IPS DF 6.9 (cell line): ENCODE data around the gene PRF1.

Experiments used
- DNase-seq: peaks from one replicate; pipeline ENCODE4 v3.0.0-alpha.2; 2013; ENCODE audit warnings: low read depth, low spot score
- H3K27ac ChIP-seq: one replicate; pipeline ENCODE4 v1.5.1; 2013; ENCODE audit warnings: low read length, control low read depth
- H3K27me3 ChIP-seq: 2 replicates; pipeline ENCODE4 v1.6.1; 2013; ENCODE audit warnings: mild to moderate bottlenecking, low read length; ENCODE audit not compliant: control insufficient read depth, insufficient read depth
- H3K36me3 ChIP-seq: 2 replicates; pipeline ENCODE4 v1.6.1; 2013; ENCODE audit warnings: low read length; ENCODE audit not compliant: control insufficient read depth, insufficient read depth
- H3K4me1 ChIP-seq: 2 replicates; pipeline ENCODE4 v1.6.1; 2013; ENCODE audit warnings: low read length; ENCODE audit not compliant: control insufficient read depth, insufficient read depth
- H3K4me3 ChIP-seq: 2 replicates; pipeline ENCODE4 v1.5.1; 2013; ENCODE audit warnings: mild to moderate bottlenecking, low read length
- H3K9me3 ChIP-seq: 2 replicates; pipeline ENCODE4 v1.6.1; 2013; ENCODE audit warnings: low read length, inconsistent platforms; ENCODE audit not compliant: control insufficient read depth, insufficient read depth
- WGBS: extraction: QIAGEN DNeasy Blood & Tissue Kit; methylation state at CpG from one replicate; pipeline ENCODE4 v1.1.7; 2013; ENCODE audit warnings: mixed read lengths, missing lambda C conversion rate; ENCODE audit not compliant: insufficient read length, insufficient coverage; 5-methylcytosine and 5-hydroxymethylcytosine counted together

PRF1 gene

GRCh38 chr10:70550459-70550858 lies 52.1 kb downstream of the PRF1 start:
- DNase-seq, result no peak
- H3K4me1 ChIP-seq, result no peaks in the 10 kb centered on the region
- no CpG with 5 or more reads among the region's 6 CpGs for WGBS

GRCh38 chr10:70549962-70550458 lies 52.5 kb downstream of the PRF1 start:
- Histone ChIP-seq H3K27me3 (no peaks in the 10 kb centered on the region), H3K4me3 (no peak overlapping the region), H3K4me1 (no peaks in the 10 kb centered on the region), H3K9me3 (no peaks in the 10 kb centered on the region), H3K36me3 (no peaks in the 10 kb centered on the region; the same call in 1 of the 2 replicates), H3K27ac (no peak overlapping the region)
- peak; percentile 57 for DNase-seq
- no CpG with 5 or more reads among the region's 3 CpGs for WGBS

More at GRCh38 chr10:70550459-70550858, 52.1 kb downstream of the PRF1 start:
- Histone ChIP-seq H3K9me3 (no peaks in the 10 kb centered on the region), H3K4me3 (no peak overlapping the region), H3K27me3 (no peaks in the 10 kb centered on the region), H3K36me3 (no peaks in the 10 kb centered on the region; the same call in 1 of the 2 replicates), H3K27ac (no peak overlapping the region)

GRCh38 chr10:70549351-70549961 lies 53.1 kb downstream of the PRF1 start:
- no CpG with 5 or more reads among the region's 12 CpGs for WGBS
- Histone ChIP-seq H3K36me3 (no peaks in the 10 kb centered on the region; the same call in 1 of the 2 replicates), H3K4me3 (no peak overlapping the region), H3K9me3 (no peaks in the 10 kb centered on the region), H3K27ac (no peak overlapping the region), H3K27me3 (no peaks in the 10 kb centered on the region), H3K4me1 (no peaks in the 10 kb centered on the region)
- DNase-seq, result no peak
